PFSK-1 (cell line): Measurements from ENCODE around the gene DUS1L.

Experiments
- FOXP2 ChIP-seq: optimal IDR thresholded peaks from 2 replicates; pipeline ENCODE3; 2011; ENCODE audit warnings: borderline replicate concordance, control low read depth, inconsistent platforms; ENCODE audit not compliant: insufficient read depth; ENCODE audit errors: extremely low read length, extremely low read depth
- POLR2AphosphoS5 ChIP-seq: IDR thresholded peaks from 2 replicates; pipeline ENCODE4 v1.6.1; 2012; ENCODE audit warnings: low read depth, mild to moderate bottlenecking, control low read depth, low read length, moderate library complexity
- SIN3A ChIP-seq: IDR thresholded peaks from 2 replicates; pipeline ENCODE4 v1.6.1; 2012; ENCODE audit warnings: mild to moderate bottlenecking, low read length, moderate library complexity, borderline replicate concordance; ENCODE audit not compliant: insufficient read depth
- TAF1 ChIP-seq: IDR thresholded peaks from 2 replicates; pipeline ENCODE4 v1.6.1; 2012; ENCODE audit warnings: low read length, control low read depth, borderline replicate concordance; ENCODE audit not compliant: insufficient read depth
- TF ChIP-seq, protein P1 (sequence below), 2 experiments: IDR thresholded peaks; 2 replicates each; pipeline versions ENCODE4 v1.6.1 to v1.8.0; 2011 to 2012; ENCODE audit warnings: low read depth in 2 of 2, low read length in 2 of 2, control low read depth in 1 of 2, inconsistent platforms in 1 of 2, mild to moderate bottlenecking in 1 of 2, moderate library complexity in 1 of 2; ENCODE audit not compliant: insufficient read depth in 1 of 2

DUS1L gene

DNA sequence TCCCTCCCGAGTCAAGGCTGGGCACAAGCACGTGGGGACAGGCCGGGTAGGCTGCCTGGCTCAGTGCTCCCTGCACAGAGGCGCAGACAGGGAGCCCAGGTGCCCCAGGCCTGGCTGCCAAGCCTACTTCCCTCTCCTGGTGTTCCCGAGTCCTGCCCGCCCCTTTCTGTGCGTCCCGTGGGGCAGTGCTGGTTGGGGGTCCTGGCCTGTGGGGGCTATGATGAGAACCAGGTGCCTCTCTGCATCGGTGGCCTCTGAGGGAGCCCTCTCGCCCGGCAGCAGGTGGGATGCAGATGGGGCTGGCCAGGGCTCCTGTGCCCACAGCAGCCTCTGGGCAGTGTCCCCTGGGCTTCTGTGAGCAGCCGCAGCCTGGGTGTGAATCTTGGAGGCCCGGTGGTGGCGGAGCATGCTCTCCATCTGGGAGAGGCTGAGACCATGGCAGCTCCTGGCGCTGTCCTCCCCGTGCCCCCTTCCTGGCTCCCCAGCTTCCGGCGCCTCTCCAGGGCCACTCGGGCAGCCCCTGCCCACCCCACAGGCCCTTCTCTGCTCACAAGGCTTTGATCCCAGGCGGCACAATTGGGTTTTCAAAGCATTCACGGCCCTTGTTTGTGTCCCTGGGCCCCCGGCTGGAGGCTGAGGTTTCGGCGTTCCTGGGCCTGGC is 50.2 kb downstream of the DUS1L start:
- TF ChIP-seq SIN3A (no peak), TAF1 (no peak), FOXP2 (no peak), POLR2AphosphoS5 (no peak)
- TF ChIP-seq, protein P1, sequence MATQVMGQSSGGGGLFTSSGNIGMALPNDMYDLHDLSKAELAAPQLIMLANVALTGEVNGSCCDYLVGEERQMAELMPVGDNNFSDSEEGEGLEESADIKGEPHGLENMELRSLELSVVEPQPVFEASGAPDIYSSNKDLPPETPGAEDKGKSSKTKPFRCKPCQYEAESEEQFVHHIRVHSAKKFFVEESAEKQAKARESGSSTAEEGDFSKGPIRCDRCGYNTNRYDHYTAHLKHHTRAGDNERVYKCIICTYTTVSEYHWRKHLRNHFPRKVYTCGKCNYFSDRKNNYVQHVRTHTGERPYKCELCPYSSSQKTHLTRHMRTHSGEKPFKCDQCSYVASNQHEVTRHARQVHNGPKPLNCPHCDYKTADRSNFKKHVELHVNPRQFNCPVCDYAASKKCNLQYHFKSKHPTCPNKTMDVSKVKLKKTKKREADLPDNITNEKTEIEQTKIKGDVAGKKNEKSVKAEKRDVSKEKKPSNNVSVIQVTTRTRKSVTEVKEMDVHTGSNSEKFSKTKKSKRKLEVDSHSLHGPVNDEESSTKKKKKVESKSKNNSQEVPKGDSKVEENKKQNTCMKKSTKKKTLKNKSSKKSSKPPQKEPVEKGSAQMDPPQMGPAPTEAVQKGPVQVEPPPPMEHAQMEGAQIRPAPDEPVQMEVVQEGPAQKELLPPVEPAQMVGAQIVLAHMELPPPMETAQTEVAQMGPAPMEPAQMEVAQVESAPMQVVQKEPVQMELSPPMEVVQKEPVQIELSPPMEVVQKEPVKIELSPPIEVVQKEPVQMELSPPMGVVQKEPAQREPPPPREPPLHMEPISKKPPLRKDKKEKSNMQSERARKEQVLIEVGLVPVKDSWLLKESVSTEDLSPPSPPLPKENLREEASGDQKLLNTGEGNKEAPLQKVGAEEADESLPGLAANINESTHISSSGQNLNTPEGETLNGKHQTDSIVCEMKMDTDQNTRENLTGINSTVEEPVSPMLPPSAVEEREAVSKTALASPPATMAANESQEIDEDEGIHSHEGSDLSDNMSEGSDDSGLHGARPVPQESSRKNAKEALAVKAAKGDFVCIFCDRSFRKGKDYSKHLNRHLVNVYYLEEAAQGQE (IDR thresholded peaks at IDR 0.05; ENCODE audit: insufficient read depth in 1 of 2, low read depth in 2 of 2, low read length in 2 of 2): no peak

DNA sequence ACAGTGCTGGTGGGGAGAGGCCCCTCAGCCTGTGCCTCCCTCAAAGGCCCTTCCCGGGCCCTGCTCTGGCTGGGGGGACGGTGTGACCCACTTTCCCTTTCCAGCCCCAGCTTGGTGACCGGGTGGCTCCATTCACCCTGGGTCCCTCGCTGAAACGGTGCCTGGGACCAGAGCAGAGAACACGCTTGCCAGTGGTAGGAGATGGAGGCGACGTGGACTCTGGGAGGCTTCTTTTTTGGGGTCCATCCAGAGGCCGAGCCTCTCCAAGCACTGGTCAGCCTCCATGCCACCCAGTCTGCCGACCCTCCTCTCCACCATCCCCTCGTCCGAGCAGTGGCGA is 50.7 kb downstream of the DUS1L start:
- TF ChIP-seq SIN3A (no peak), POLR2AphosphoS5 (no peak), FOXP2 (no peak), TAF1 (no peak)
- TF ChIP-seq, protein P1 (IDR thresholded peaks at IDR 0.05; ENCODE audit: insufficient read depth in 1 of 2, low read depth in 2 of 2, low read length in 2 of 2): no peak

- no peak for TF ChIP-seq POLR2AphosphoS5
- no peak for TF ChIP-seq FOXP2
- no peak for TF ChIP-seq SIN3A
- TF ChIP-seq, protein P1 (IDR thresholded peaks at IDR 0.05; ENCODE audit: insufficient read depth in 1 of 2, low read depth in 2 of 2, low read length in 2 of 2): no peak
- TF ChIP-seq TAF1: no peak
Measured at GRCh38 chr17:82014432-82014831, 51.2 kb downstream of the DUS1L start.

- TF ChIP-seq FOXP2 (no peak), SIN3A (no peak), TAF1 (no peak), POLR2AphosphoS5 (no peak)
- TF ChIP-seq, protein P1 (IDR thresholded peaks at IDR 0.05; ENCODE audit: insufficient read depth in 1 of 2, low read depth in 2 of 2, low read length in 2 of 2): no peak
Measured at GRCh38 chr17:82013772-82014321, 51.8 kb downstream of the DUS1L start.
